DMS53 (cell line): Measurements from ENCODE around the gene TNRC6A.
"Not testable (repeated sequence)": the region's sequence is repeated elsewhere in the genome, so short reads cannot be mapped to it uniquely, and the experiment has no call there.

Experiments
- DNase-seq: peaks from one replicate; lab custom pipeline; 2025; lab: John Stamatoyannopoulos, UW

Gene TNRC6A

GRCh38 chr16:24815021-24815420 is 85.6 kb downstream of the TNRC6A start:
- DNase-seq: no peak

DNA sequence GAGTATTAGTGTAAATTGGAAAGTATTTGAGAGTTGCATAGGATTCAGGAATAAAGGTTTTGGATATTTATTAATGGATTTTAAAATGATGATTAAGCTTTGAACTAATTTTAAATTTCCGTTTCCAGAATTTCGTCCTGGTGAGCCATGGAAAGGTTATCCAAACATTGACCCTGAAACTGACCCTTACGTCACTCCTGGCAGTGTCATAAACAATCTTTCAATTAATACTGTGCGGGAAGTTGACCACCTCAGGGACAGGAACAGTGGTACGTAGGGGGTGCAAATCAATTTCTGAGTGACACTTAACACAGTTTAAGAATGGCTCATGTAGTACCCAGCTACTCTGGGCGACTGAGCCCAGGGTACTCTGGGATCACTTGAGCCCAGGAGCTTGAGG is 87.2 kb downstream of the TNRC6A start:
- no peak for DNase-seq

- DNase-seq: no peak
These were observed 90.1 kb downstream of the TNRC6A start for GRCh38 chr16:24819462-24820040.

DNA sequence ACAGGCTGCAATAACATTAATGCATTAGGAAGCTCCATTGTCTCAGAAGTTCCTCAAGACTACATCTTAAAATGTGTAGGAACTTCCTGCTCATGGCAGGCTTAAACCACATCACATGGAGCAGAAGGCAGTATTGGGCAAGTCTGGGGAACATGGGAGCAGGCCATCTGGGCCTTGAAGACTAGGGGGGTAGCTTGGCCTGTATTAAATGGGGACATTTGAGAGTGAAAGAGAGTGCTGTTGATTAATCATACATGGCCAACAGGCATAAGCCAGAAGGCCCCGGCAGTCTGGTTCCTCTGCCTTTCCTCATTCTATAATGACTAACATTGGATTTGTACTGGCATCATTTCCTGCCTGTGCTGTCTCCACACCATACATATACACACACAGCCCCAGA is 91.1 kb downstream of the TNRC6A start:
- no peak for DNase-seq

DNA sequence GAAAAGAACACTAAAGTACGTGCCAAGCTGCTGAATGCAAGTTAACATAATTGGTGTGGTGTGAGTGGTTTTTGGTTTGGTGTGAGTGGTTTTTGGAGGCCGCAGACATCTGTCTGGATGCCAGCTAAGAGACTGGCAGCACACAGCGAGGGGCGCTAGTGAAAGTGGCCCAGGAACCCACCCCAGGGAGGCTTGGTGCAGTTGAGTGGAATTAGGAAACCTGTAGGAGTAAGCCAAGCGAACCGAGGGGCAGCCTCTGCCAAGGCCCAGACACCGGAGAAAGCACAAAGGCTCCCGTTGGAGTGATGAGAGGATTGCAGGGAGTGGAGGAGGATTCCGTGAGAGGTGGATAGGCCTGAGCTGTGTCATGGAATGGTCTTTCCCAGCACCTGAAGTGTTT is 91.7 kb downstream of the TNRC6A start:
- no peak for DNase-seq

DNA sequence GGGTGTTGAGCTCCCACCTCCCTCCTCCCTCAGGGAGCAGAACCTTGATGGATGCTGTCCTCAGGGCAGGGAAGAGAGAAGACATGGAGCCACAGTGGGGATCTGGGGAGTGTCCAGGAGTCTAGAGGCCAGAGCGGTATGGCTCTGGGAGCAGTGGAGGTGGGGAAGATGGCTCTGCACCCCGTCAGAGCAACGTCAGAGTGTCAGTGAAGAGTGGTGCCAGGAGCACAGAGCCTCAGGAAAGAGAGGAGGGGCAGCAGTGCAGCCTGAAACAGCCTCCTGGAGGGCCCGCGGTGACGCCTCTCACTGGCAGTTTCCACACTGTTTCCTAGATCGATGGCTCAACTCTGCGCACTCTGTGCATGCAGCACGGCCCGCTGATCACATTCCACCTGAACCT is 93.1 kb downstream of the TNRC6A start:
- DNase-seq: no peak

DNA sequence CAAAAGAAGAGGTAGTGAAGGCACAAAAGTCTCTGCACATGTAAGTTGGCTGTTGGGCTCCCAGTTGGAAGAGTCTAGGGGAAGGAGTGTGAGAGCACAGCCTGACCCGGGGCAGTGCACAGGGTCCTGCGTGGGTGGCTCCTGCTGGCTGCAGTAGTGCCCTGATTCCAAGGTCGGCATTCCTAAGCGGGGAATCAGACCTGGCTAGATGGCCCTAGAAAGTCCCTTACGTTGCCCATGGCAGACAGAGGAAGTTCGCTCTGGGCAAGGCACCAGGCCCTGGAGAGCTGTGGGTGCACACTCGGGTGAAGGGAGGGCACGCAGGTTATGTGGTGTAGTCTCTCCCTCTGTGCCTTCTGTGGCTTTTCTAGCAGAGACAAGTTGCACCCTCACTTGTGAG is 93.5 kb downstream of the TNRC6A start:
- no peak for DNase-seq

- DNase-seq: no peak
These were observed 96.2 kb downstream of the TNRC6A start for GRCh38 chr16:24825696-24826095.

DNA sequence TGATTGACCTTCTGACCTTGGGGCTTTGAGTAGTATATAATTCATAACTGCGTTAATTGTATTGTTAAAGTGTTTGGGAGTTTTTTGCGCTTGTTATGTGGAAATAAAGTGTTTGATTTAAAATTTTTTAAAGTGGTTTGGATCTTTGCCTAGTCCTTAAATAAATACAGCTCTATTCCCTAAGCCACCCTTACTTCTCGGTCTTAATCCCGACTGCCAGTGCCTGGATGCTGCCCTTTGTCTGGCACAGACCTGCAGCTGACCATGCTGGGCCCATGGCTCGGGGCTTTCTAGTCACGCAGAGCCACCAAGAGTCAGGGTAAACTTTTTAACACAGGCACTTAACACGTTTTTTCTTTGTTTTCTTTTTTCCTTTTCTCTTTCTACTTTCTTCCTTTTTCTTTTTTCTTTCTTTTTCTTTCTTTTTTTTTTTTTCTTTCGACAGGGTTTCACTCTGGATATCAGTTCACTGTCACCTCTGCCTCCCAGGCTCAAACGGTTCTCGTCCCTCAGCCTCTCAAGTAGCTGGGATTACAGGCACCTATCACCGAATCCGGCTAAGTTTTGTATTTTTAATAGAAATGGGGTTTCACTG is 96.7 kb downstream of the TNRC6A start:
- no peak for DNase-seq

DNA sequence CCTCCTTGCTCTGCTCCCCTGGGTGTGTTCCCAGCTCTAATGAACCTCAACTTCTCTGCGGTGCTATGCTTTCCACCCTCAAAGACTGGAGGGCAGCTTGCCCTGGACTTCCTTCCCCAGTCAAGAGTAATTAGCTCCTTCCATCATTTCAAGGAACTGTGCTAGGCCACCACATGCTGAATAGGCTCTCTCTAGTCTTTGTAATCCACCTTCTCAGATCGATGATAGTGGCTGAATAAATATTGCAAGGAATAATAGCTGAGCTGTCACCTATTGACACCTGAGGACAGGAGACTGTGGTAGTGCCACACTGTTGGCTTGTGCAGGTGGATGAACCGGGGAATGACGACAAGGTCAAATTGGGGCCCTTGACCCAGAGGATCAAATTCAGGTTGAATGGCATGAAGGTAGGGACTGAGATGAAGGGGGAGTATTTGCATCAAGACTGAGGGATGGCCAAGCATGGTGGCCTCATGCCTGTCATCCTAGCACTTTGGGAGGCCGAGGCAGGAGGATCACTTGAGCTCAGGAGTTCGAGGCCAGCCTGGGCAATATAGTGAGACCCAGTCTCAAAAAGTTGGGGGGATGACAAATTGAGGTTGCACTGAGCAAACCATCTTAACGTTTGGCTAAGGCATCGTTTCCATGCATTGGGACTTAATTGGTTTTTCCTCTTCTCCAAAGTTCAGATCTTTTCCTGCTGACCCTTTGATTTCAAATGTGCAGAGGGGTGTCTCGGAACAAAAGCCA is 97.5 kb downstream of the TNRC6A start:
- DNase-seq: no peak

GRCh38 chr16:24829153-24829552 is 99.7 kb downstream of the TNRC6A start:
- no peak for DNase-seq

- no peak for DNase-seq
These were observed 103.9 kb downstream of the TNRC6A start for GRCh38 chr16:24833352-24833751.

- peak; percentile 61 for DNase-seq
These were observed 105.2 kb downstream of the TNRC6A start for GRCh38 chr16:24834459-24835335.

DNA sequence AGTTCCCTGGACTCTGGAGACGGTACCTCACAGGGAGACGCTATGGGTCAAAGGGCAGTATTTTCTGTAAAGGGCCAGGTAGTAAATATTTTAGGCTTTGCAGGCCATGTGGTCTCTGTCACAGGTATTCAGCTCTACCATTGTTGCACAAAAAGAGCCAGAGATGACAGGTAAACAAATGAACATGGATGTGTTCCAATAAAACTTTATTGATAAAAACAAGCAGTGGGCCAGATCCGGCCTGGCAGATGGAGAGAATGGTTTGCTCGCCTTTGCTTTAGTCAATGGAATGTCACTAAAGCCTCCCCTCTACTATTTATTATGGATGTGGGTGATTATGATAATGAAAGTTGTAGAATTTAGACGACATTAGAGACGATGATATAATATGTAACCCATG is 107.4 kb downstream of the TNRC6A start:
- no peak for DNase-seq

GRCh38 chr16:24837969-24838368 is 108.5 kb downstream of the TNRC6A start:
- DNase-seq: no peak

- DNase-seq: peak; percentile 42
These were observed 109.3 kb downstream of the TNRC6A start for GRCh38 chr16:24838554-24839266.

DNA sequence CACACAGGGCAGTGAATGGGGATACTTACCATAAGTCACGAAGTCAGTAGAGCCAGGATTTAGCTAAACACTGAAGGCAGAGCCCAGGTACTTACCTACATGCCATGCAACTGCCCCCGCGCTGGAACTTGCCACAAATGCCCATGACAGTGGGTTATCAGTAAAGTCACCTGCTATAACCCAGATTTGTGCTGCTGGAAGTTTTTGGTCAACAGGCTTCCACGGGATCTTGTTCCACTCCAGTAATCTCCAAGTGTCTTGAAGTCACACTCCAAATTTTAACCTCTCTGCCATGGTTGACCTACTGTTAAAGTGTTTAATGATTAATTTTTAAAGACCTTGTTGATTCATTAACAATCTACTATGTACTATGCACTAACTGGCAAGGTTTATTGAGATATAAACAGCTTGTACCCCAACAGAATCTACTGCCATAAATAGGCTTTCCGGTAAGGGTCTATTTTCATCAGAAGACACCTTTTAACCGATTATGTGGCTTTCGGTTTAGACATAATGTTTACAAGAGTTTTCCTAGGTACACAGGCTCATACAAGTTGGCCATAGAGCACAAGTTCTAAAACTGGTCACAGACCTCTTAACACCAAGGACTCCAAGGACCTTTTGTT is 110.0 kb downstream of the TNRC6A start:
- peak; percentile 26 for DNase-seq

- no peak for DNase-seq
These were observed 111.8 kb downstream of the TNRC6A start for GRCh38 chr16:24841291-24841690.

- peak; percentile 85 for DNase-seq
These were observed 114.9 kb downstream of the TNRC6A start for GRCh38 chr16:24844101-24845030.

DNA sequence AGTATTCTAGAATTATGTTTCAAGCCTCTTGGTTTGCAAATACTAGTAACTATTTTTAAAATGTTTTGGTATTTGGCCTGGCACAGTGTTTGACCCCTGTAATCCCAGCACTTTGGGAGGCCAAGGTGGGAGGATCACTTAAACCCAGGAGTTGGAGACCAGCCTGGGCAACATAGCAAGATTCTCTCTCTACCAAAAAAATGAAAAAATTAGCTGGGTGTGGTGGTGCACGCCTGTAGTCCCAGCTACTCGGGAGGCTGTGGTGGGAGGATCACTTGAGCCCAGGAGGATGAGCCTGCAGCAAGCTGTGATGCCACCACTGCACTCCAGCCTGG is 115.5 kb downstream of the TNRC6A start:
- DNase-seq: not testable (repeated sequence)
